ENCODE results near the gene KRT74.
A peak's percentile ranks its signal among the peaks of the same experiment; 100 is the strongest.

KRT74 gene

DNA sequence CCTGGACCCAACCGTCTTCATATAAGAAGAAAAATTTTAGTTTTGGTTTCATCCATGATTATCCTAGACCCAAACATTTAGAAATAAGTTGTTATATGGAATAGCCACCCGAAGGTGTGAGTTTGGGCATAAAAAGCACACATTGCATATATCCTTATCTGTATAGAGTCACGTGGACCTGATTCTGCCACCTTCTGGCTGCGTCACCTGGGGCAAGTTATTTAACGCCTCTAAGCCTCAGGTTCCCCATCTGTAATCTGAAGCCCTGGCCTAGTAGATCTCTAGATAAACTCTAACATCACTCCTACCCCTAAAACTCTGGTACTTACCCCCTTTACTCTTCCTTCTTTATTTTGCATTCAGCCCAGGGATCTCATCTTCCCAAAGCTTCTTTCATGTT, 39.2 kb downstream of the KRT74 start:
- no peak for DNase-seq

DNA sequence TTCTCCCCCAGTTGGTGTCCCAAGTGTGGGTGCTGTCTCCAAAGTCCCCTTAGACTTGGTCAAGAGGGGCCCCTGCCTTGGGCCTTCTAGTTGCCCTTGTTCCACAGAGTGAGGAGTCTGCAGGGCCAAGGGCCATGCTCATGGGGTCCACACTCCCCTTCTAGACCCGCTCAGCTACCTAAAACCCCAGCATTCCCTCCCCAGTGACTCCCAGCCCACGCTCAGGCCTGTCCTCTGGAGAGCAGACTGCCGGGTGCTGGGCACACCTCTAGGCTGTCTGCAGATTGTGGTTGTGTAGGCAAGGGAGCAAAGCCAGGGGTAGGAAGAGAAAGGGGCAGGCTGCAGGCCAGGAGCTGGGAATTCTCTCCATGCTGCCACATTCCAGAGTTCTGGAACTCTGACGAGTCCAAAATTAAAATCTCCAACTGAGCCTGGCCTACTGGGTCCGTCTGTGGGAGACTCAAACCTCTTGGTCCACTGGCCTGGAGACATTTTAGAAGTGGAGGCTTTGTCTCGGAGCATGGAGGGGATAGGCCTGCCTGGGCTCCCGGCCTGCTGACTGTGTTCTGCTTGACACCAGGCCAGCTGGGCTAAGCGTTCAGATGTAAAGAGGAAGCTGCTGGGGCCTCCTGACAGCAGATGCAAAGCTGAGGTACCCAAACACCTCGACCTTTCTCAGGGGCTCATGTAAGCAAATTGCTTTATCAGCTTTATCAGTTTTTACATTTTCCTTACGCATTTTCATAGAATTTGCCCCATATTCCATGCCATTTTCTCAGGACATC, 39.8 kb downstream of the KRT74 start:
- DNase-seq = no peak

DNA sequence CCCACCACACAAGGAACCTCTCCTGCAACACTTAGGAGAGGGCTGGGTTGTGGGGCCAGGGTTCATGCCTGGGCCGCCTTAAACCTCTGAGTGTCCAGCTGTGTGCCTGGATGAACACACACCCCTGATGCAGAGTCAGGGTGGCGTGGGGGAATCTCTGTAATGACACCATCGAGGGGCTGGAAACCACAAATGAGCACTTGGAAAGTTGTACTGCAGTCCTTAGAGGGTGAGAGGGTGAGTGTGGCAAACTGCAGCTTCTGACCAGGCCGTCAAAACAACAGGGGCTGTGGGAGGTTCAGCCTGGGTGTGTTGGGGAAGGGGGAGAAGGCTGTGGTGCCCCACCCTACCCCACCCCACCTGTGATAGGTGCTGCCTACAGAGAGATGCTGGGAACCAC, 41.0 kb downstream of the KRT74 start:
- no peak for DNase-seq

DNA sequence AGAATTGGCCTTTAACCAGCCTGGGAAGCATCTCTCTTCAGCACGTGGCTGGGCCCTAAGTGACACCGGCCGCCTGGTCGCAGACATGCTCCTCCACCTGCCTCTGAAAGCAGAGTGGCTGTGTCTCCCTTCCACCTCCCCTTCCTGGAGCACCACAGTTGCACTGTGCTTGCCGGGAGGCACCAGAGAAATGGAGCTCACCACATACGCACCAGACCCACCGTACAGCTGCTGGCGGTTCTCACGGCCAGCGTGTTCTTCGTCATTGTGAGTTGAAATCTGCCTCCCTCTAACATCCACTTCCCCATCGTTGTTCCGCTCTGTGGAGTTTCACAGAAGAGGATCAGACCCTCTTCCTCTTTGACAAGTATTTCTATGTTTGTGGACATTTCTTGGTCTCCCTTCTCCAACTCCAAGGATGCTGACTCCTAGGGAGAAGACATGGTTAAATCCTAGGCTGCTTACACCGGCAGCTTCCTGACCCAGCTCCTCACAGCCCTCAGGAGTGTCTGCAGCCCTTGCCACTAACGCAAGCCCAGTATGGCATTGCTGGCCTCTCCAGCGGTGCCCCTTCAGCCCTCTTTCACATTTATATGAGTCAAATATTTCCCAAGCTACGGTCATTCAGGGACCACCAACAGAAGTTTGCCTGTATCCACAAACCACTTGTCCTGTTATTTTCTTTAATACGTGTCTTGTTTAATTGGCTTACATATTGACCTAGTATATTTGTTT, 41.9 kb downstream of the KRT74 start:
- no peak for DNase-seq

DNA sequence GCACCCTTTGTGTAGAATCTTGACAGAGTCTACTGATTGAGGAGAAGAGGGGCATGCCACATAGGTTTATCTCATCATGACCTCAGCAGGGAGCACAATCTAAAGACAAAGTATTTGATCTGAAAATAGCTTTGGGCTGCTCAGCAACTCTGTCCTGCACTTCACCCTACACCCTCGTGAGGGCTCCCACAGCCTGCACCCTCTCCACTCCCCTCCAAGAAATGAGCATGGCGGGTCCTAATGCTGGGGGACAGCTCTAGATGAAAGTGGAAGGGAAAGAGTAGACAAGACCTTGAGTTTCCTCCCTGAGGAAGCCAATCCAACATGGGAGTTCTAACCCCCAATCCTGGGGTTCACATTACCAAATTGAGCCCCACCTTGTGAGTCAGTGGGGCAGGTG, 42.7 kb downstream of the KRT74 start:
- DNase-seq = no peak

DNA sequence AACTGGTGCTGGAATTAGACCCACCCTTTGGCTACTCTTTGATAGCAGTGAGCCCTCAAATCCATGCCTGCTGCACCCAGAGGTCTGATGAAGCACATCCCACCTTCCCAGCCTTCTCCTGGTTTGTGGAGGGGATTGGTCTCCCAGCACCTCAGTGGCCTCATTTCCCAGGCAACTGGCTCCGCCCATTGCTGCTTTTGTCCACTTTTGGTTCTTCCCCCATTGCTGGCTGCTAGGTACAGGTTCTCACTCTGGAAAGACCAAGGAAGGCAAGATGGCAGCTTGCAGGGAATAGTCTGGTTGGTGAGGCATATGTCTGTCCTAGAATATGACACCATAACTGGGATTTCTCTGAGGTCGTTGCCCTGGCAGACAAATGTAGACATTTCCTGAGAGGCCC, 43.3 kb downstream of the KRT74 start:
- DNase-seq = no peak

DNA sequence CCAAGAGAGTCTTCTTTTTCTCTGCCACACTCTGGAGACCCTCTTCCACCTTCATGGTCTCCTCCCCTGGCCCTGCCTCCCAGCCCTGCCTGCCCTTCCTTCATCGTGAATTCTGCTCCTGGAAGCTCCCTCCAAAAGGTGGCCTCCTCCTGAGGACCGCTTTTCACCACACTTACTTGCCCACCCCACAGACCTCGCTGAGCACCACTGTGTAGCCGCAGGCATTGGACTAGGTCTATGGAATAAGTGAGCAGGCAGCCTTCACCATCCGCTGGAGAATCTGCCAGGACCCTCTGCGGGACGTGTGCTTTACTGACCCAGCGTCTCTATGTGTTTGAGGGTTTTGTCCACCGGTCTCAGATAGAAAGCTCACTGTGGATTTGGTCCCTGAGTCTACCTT, 43.8 kb downstream of the KRT74 start:
- no peak for DNase-seq

DNA sequence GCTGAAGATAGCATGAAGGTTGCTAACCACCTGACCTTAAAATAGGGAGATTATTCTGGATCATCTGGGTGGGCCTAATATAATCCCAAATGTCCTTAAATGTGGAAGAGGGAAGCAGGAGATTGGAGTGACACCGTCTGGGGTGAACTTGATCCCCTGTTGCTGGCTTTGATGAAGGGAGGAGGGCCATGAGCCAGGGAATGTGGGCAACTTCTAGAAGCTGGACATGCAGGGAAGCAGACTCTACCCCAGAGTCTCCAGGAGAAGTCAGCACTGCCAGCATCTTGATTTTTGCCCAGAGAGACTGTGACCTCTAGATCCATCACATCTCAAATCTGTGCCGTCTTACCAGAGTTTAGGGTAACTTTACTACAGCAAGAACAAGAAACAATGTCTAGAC, 44.2 kb downstream of the KRT74 start:
- no peak for DNase-seq

DNA sequence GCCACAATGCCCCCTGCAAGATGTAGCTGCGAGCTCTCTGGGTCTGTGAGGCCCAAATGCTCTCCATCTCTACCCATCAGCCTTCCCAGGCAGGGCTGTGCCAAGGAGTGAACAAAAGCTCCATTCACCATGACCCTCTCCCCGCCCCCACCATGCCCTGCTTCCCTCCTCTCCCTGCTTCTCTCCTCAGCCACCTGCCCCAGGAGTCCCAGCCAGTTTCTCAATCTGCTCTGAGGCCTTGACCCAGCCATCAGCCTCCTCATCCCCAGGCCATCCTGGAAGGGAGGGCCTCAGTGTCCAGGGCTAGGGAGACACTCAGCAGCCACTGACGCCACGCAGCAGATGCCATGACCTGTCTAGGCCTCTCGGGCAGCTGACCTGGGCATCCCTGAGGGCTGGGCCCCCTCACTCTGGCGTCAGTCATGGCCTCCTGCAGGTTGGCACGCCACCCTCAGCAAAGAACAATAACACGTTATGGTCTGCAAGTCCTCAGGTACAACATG, 45.0 kb downstream of the KRT74 start:
- DNase-seq = no peak

DNA sequence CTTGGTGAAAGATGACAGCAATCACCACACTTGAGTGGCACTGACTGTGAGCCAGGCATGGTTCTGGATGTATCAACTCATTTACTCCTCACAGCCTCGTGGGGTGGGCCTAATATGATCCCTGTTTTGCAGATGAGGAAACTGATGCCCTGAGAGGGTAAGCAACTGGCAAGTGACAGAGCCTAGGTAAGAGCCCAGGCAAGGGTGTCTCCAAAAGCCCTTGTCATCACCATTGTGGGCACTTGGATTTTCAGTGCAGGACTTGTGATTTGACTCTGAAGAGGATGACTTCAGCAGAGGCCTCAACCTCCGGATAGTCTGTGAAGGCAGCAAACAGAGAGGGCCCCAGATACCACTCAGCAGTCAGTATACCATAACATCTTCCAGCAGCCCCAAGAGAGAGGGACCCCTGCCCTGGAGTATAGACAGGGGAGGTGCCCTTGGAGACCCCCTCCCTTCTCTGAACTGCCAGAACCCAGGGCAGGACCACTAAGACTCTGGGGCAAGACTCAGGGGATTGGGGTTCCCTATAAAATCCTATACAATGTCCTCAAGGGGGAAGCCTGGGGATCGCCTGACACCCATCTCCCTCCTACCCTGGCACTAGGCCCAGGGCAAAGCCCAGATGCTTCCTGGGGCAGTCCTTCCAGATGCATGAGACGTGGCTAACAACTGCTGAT, 46.4 kb downstream of the KRT74 start:
- no peak for DNase-seq

DNA sequence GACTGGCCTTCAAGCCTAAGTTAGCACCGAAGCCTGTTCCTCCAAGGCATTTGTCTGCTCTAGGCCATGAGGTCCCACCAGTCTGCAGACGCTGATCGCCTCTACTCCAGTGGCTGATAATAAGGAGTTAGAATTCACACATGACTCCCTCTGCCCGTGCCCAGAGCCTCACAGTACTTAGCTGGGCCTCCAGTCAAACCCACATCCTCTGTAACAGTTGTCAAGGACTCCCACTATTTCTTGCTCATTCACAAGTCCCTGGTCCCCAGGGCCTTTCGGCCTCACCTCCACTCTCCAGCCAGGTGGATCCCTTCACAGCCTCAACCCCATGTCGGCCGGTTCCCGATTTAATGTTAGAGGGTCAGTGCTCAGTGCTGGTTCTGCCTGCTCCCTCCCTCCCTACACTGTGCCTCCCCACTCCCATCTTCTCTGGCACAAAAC, 47.1 kb downstream of the KRT74 start:
- no peak for DNase-seq

DNA sequence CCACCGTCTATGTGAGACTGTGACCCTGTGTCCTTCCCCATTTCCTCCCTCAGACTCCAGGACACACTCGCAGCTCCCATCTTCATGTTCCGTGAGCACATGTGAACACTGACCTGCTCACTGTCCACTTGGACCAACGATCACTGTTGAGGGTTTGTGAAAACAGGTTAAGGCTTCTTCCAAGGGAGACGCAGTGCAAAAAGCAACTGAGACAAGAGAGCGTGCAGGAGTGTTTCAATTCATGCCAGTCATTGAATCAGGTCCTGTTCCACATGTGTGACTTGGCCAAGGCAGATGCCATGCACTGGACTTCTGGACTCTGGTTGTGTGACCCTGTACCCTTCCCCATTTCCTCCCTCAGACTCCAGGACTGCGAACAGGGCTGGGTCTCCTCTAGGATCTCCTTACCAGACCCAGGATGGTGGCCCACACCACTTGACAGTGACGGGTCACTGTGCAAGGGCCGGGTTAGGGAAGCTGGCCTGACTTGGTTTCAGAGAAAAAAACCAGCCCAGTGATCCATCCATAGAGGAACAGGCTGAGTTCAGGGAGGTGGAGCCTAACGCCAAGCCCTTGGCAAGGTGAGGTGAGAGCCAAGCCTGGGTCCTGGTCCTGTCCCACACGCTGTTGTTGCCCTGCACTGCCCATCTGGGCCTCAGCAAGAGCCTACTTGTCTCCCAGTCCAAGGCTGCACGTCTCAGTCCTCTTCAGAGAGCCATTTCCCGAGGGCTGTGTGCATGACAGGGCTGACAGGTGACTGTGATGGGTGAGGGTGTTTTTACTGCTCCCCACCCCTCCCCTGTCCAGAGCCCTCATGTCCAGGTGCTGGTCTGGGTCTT, 47.8 kb downstream of the KRT74 start:
- no peak for DNase-seq

DNA sequence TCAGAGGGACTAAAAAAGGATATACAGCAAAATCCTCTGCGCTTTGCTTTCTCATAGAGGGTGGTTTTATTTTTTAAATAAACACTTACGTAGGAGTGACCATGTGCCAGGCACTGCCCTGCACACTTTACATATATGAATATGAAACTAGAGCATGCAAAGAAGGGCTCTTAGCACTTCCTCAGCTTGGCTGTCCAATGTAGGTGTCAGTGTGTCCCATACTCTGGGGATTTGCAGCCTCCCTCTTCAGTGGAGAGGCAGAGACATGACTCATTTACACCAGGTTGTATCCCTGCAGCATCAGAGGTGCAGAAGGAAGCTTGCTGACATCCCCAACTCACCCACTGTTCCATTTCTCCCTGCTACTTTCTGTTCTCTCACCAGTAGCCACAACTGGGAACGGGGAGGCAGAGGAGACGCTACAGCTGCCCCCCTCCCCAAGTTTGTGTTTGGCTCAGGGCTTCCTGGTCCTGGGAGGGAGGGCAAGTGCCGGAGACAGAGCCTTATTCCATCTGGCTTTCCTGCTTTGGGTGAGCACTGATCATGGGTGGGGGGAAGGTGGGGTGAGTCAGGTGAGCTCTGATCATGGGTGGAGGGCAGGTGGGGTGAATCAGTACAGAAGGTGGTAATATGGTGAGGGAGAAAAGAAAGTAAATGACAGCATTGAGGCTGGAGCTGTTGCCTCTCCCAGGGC, 48.6 kb downstream of the KRT74 start:
- no peak for DNase-seq

DNA sequence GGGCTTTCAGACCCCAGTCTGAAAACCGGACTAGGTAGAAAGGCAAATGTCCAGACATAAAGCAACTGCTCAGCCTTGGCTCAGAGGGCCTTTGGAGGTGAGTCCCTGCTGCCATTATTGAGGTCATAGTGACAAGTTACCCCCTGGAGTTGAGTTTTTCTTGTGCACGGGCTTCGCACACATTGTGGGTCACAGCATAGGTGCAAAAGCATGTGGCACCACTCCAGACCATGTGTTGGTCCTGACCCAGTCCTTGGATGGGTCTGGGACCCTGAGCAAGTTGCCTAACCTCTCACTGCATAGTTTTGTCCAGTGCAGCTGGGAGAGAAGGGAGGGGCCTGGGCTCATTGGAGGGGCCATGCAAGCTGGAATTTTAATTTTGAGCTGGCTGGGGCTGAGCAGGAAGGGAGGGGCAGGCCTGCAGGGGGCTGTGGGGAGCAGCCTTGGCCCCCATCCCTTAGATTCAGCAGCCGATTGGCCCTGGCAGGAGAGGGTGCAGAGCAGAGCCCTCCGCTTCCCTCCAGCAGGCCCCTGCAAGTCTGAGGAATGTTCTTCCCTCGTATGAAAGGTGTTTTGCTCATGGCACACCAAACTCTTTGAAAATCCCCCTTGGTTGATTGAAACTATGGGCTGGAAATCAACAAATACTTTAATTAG, 49.3 kb downstream of the KRT74 start:
- DNase-seq = no peak

DNA sequence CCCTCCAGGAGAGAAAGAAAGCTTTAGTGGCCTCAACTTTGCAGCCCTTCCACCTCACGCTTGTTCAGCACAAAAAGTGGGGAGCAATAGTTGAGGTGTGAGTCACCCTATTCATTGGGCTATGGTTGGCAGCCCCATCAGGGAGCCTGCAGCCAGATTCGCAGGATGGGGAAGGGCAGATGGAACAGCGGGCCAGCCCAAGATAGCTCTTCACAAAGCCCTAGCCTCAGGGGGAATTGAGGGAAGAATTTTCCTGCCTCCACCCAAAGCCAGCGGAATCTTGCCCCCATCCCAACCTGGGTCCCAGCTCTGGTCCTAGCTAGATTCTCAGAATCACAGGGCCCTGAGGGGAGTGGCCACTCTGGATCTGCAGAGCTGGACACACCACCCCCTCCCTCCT, 49.8 kb downstream of the KRT74 start:
- no peak for DNase-seq

DNA sequence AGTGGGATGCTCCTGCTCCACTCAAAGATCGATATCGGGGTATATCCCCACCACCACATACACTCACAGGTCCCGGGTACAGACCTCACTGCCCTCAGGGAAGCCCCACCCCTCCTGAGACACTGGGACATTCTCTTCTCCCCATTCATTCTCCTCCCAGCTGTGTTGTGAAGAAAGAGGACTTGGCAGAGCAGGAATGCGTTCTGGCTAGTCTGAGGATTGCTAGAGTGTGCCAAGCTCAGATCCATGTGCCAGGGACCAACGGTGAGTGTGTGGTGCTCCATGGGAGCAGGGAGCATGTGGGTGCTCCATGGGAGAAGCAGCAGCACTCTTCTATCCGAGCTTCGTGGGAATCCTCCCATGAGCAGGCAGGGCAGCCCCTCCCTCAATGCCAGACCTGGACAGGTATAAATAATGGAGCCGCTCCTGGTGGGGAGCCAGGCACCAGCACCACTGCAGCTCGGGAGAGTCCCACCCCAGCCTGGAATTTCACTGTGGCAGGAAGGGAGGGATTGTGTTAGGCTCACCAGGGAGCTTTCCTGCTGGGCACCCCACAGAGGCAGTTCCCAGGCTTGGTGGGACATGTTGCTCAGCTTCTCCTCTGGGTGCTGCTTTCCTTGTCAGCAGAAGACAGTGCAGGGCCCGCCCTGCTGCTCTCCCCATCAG, 51.2 kb downstream of the KRT74 start:
- peak; percentile 17 for DNase-seq

DNA sequence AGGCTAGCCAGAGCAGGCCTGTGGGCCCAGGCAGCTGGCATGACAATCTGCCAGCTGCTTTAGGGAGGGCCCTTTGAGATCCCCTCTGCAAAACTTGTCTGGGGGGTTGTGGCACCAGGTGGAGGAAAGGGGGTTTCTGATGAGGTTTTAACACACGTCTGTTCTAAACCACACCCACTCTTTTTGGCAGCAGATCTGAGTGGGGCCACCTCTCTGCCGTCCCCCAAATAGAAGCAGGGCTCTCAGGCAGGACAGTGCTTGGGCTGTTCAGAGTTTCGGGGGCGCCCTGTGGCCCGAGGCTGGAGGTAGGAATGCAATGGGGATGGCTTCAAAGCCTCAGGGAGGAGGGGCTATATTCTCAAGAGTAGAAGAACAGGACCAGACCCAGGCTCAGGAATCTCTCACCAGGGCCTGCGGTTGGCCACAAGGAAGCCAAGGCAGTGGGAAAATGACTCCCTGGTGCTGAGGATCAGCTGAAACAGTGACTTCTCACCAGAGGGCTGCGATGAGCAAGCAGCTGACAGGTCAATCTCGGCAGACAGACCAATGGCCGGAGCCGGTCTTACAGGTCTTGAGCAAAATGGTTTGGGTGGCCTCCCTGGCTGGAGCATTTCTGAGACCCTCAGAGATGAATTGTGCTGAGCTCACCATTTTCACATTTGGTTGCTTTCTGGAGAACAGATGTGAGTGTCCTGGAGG, 51.9 kb downstream of the KRT74 start:
- DNase-seq = peak; percentile 75

DNA sequence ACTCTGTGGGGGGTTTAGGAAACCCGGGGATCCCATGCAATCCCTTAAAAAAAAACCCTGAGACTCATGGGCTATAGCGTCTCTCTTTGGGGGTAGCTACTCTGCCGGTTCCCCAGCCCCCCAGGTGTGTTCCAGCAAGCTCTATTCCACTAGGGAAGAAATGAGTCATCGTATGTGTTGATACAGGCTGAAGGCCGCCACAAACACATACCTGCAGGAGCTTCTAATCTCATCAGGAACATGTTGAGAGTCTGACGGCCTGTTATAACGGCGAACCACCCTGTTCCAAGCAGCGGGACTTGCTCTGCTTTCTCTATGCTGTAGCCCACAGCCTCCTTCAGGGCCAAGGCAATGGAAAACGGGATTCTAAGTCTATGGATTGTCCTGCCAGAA, 52.5 kb downstream of the KRT74 start:
- DNase-seq = peak; percentile 36

DNA sequence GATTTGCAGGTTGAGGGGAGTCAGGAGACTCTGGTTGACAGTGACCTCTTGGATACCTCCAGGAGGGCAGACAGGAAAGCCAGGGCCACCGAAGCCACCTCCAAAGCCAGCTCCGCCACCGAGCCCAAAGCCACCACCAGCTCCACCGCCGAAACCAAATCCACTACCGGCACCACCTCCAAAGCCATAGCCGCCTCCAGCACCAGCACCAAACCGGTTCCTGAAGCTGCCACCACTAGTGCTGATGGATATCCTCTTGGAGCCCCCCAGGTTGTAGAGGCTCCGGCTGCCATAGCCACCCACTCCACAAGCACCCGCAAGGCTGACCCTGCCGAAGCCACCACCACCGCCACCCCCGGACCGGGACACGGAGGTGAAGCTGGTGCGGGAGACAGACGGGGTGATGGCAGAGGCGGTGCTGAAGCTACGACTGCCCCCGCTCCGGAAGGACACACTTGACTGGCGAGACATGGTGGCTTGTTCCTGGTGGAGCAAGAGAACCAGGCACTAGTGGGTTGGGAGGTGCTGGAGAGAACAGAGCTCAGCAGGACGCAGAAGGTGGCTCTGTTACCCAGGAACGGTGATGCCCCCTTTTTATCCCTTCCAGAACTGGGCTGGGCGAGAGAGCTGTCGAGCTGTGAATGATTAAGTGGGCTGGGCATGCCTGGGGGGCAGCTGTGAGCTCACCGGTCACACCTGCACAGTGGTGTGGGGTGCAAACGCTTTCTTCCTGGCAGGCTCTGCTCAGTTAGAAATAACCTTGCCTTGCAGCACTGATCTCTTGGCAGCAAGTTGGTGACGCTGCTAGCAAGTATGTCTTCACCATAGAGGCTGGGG, 53.6 kb downstream of the KRT74 start, which contains the start of gene KRT5:
TSS of gene KRT5 (minus strand) at position 569 of the 837 bp plus-strand sequence. CDS start at position 471, 98 bp downstream.
- no peak for DNase-seq

Measured in fibroblast of skin of abdomen (primary cell).